Cardiac muscle cell (in vitro differentiated cells and primary cell): ENCODE measurements around the gene HOXD9. TPM values are rescaled to one million over a fixed set of nuclear protein-coding genes. Genes with fewer than 3 reads are reported as not detected.

ENCODE experiments used
- DNase-seq, 2 donors: peaks; one replicate each; pipeline versions ENCODE4 v3.0.0 to v3.0.0-alpha.2; 2010 to 2017; ENCODE audit warnings: low read depth in 1 of 2, low spot score in 1 of 2
- H3K27ac ChIP-seq: fragments of 200-600 bp; sonication (generic); 2 replicates; pipeline ENCODE4 v1.5.1; 2016
- H3K27me3 ChIP-seq: fragments of 200-600 bp; sonication (generic); 2 replicates; pipeline ENCODE4 v1.6.0; 2016; ENCODE audit warnings: control low read depth
- H3K36me3 ChIP-seq: fragments of 200-600 bp; sonication (generic); 2 replicates; pipeline ENCODE4 v1.5.1; 2016; ENCODE audit warnings: control low read depth
- H3K4me1 ChIP-seq: fragments of 200-600 bp; sonication (generic); 2 replicates; pipeline ENCODE4 v1.8.1; 2017; ENCODE audit warnings: low read depth, mild to moderate bottlenecking, mixed run types
- H3K4me3 ChIP-seq: fragments of 200-600 bp; sonication (generic); 2 replicates; pipeline ENCODE4 v1.5.1; 2016; ENCODE audit warnings: mild to moderate bottlenecking
- H3K9me3 ChIP-seq: fragments of 200-600 bp; sonication (generic); 2 replicates; pipeline ENCODE4 v1.5.1; 2017; ENCODE audit warnings: low read depth, mild to moderate bottlenecking, control low read depth
- polyA plus RNA-seq: library from polyadenylated mRNA; unstranded; fragments of >200 nt; fragmentation: Nextera tagmentation; extraction: Ambion mirVana; gene quantifications from 2 replicates; pipeline ENCODE4 v1.2.1, GENCODE V29; 2016
- total RNA-seq: library from RNA; depleted of rRNA; stranded (reverse); fragments of >200 nt; gene quantifications from 2 replicates; pipeline ENCODE4 v1.2.3, GENCODE V29; 2016
- TF ChIP-seq, protein P1 (sequence below): IDR thresholded peaks from 2 replicates; pipeline ENCODE4 v1.5.1; 2012; ENCODE audit warnings: low read depth, mild to moderate bottlenecking, low read length

HOXD9 gene
- total and polyA plus RNA-seq, 2 experiments from 2014 or later: not detected

DNA sequence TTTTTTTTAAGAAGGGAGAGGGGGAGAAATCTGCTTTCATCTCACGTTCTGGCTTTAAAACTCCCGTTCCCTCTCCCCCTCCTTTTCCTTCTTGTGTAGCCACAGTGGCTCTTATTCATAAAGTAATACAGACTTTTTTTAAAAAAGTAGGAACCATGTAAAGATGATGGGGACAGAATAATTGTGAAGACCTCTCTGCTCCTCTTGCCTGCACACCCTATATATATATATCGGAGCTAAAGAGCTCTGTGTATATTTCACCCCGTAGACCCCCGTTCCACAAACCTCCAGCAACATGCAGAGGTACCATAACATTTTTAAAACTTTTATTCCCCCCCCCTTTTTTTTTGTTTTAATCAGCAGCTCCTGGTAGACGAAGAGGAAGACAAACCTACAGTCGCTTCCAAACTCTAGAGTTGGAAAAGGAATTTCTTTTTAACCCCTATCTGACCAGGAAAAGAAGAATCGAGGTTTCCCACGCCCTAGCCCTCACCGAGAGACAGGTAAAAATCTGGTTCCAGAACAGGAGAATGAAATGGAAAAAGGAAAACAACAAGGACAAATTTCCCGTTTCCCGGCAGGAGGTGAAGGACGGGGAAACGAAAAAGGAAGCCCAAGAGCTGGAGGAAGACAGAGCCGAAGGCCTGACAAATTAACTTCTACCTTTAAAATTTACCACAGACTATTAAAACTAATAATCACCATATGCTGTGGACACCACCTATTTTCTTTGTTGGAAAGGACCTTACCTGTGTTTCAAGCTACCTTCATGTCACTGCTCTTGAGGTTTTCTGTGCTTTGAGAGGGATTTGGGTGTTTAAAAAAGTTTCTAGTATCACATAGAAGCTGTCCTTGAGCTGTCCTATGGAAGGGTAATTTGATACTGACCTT, 8.7 kb downstream of the HOXD9 start:
- DNase-seq: no peak
- Histone ChIP-seq H3K4me1 (no peaks in the 10 kb centered on the region), H3K27ac (no peak overlapping the region), H3K9me3 (no peaks in the 10 kb centered on the region), H3K36me3 (no peaks in the 10 kb centered on the region), H3K27me3 (peaks cover 100% of the 10 kb centered on the region), H3K4me3 (peak overlapping the region; percentile 35)
- TF ChIP-seq, protein P1, sequence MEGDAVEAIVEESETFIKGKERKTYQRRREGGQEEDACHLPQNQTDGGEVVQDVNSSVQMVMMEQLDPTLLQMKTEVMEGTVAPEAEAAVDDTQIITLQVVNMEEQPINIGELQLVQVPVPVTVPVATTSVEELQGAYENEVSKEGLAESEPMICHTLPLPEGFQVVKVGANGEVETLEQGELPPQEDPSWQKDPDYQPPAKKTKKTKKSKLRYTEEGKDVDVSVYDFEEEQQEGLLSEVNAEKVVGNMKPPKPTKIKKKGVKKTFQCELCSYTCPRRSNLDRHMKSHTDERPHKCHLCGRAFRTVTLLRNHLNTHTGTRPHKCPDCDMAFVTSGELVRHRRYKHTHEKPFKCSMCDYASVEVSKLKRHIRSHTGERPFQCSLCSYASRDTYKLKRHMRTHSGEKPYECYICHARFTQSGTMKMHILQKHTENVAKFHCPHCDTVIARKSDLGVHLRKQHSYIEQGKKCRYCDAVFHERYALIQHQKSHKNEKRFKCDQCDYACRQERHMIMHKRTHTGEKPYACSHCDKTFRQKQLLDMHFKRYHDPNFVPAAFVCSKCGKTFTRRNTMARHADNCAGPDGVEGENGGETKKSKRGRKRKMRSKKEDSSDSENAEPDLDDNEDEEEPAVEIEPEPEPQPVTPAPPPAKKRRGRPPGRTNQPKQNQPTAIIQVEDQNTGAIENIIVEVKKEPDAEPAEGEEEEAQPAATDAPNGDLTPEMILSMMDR: no peak

DNA sequence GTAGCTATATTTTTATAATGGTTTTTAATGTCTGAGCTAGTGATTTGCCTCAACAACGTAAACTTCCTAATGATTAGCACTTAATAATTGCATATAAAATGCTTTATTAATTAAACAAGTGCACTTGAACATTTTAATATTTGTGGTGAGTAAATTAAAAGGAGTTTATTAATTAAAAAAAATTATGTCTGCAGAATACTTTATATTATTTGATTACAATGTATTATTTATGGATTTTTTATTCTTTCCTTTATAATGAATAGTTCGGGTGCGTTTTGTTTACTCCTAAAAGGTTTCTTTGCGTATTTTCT, 9.3 kb downstream of the HOXD9 start:
- Histone ChIP-seq H3K9me3 (no peaks in the 10 kb centered on the region), H3K36me3 (no peaks in the 10 kb centered on the region), H3K4me1 (no peaks in the 10 kb centered on the region), H3K4me3 (no peak overlapping the region), H3K27me3 (peaks cover 100% of the 10 kb centered on the region), H3K27ac (no peak overlapping the region)
- TF ChIP-seq, protein P1: no peak
- no peak for DNase-seq

DNA sequence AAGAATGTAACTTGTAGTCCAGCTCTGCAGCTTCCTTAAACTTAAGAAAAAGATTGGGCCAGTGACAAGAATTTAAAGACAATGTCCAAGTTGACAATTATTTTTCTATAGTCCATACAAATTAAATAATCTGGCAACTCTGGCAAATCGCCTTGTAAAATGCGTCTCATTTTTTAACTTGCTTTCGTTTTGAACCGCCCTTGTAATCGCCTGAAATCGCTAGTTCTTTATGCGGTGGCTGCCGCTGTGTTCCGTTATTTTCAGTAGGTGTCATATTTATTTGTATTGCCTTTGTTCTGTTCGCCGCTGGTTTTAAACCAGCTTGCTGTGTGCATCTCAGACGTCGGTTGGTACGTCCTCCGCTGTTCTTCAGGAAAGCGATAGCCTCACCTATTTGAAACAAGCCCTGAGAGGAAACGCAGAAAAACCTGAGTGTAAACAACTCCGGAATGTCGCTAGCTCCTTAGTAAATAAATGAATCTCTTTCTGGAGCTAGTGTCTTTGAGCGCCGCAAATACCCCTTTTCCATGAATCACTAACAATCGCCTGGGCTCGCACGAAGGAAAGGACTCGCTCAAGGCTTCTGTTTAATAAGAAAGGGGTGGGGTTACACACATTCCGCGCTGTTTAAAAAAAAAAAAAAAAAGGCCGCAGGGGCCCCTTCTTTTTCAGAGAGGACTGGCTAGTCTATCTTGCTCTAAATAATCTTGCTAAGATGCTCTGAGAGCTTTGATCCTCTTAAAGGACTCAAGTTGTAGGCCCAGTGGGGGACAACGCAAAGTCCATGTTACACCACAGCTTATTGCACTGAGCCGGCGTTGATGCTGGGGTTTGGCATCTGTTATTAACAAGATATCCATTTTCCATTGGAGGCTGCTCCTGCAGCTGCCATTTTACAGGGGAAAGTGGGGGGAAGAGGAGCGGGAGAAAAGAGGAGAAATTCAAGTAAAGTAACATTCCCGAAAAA, 10.0 kb downstream of the HOXD9 start:
- H3K27ac ChIP-seq: no peak overlapping the region
- H3K4me3 ChIP-seq: no peak overlapping the region
- no peaks in the 10 kb centered on the region for H3K4me1 ChIP-seq
- H3K9me3 ChIP-seq: no peaks in the 10 kb centered on the region
- peaks cover 100% of the 10 kb centered on the region for H3K27me3 ChIP-seq
- H3K36me3 ChIP-seq: no peaks in the 10 kb centered on the region
- no peak for DNase-seq
- TF ChIP-seq, protein P1: no peak

DNA sequence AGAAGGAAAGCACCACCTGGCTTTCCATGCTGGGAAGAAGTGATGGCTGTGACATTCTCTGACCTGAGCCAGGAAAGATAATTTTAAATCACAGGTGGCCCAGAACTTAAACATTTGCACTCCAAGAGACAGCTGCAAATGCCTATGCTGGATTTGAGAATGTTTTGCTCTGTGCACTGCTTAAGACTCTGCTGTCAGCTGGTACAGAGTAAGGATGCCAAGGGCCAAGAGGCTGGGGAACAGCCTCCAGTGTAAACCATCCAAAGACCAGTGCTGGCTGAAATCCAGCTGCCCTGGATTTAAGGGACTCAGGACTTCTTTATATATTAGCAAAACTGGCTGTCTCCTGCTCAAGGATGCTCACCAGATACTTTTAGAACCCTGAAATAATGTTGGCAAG, 10.9 kb downstream of the HOXD9 start:
- no peak overlapping the region for H3K27ac ChIP-seq
- no peaks in the 10 kb centered on the region for H3K9me3 ChIP-seq
- H3K4me3 ChIP-seq: no peak overlapping the region
- peaks cover 100% of the 10 kb centered on the region for H3K27me3 ChIP-seq
- H3K4me1 ChIP-seq: no peaks in the 10 kb centered on the region
- no peak for DNase-seq
- no peaks in the 10 kb centered on the region for H3K36me3 ChIP-seq
- TF ChIP-seq, protein P1: no peak

DNA sequence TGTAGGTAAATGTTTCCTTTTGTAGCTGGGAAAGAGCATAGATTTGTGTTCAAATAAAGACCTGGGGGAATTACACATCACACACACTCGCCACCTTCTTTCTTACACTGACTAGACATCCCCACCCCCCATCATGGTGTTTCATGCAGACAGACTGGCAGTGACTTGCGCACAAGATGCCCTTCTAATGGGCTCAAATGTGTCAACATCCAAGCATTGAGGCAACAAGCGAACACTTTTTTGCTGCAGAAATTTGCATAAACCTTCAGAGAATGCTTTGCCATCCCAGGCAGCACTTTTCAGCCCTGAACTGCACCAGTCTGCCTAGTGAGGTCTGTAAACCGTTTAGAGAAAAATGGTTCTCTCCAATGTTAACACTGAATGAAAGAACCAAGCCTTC, 11.5 kb downstream of the HOXD9 start:
- H3K27ac ChIP-seq: no peak overlapping the region
- H3K4me1 ChIP-seq: no peaks in the 10 kb centered on the region
- H3K4me3 ChIP-seq: no peak overlapping the region
- H3K27me3 ChIP-seq: peaks cover 100% of the 10 kb centered on the region
- H3K9me3 ChIP-seq: no peaks in the 10 kb centered on the region
- no peaks in the 10 kb centered on the region for H3K36me3 ChIP-seq
- DNase-seq: no peak
- TF ChIP-seq, protein P1: no peak
